Activated naive CD8-positive, alpha-beta T cell (primary cell): ENCODE measurements around the gene OR52E8.

Source experiments
- H3K27ac Mint-ChIP-seq: one replicate; pipeline ENCODE4 v1.8.0; 2021; ENCODE audit warnings: mixed read lengths
- H3K27me3 Mint-ChIP-seq: one replicate; pipeline ENCODE4 v1.8.0; 2021; ENCODE audit warnings: mixed read lengths
- H3K36me3 Mint-ChIP-seq: one replicate; pipeline ENCODE4 v1.8.0; 2021; ENCODE audit warnings: mixed read lengths
- H3K4me1 Mint-ChIP-seq: one replicate; pipeline ENCODE4 v1.8.0; 2021; ENCODE audit warnings: low read depth, mixed read lengths
- H3K4me3 Mint-ChIP-seq: one replicate; pipeline ENCODE4 v1.8.0; 2021; ENCODE audit warnings: mild to moderate bottlenecking, mixed read lengths
- H3K9me3 Mint-ChIP-seq: one replicate; pipeline ENCODE4 v1.8.0; 2021; ENCODE audit warnings: low read depth, mixed read lengths

OR52E8 gene

DNA sequence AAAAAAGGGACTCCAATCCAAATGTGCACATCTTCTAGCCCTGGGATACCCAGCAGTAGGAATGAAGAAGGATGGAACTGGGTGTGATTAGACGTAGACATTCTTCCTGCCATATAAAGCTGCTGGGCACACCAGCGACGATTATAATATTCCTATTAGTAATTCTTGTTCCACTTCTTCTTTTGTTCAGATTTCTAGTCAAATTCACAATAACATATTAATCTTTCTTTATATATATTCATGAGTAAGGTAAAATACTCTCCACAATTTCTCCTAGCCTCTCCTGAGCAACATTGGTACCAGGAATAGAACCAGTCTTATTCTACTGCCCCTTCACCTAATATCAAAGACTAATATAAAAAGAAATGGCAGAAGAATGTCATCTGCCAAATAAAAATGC lies at the start of gene OR52E8:
TSS of gene OR52E8 (minus strand) at position 101 of the 400 bp plus-strand sequence. CDS start at position 101, 0 bp downstream.
- Mint-ChIP-seq H3K36me3 (no peaks in the 10 kb centered on the region), H3K9me3 (no peaks in the 10 kb centered on the region), H3K27ac (no peak within 1 kb of the TSS), H3K4me1 (no peaks in the 10 kb centered on the region), H3K27me3 (peaks cover 8% of the 10 kb centered on the region), H3K4me3 (no peak within 1 kb of the TSS)

DNA sequence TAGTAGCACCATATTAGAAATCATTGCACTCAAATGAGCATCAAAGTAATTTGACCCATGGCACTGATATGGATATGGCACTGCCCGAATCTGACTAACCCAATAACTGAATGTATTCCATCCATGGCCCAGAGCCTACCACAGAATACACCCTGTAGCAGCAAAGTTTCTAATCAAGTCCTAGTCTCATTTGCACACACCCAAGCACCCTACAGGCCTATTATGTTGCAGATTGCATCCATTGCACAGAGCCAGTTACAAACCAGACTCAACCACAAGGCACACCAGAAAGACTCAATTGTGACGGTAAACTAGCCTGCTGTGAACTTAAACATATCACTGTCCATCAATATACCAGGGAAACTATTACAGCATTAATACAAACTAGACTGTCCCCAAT lies 42.0 kb upstream of the OR52E8 start:
- no peak overlapping the region for H3K4me3 Mint-ChIP-seq
- H3K27ac Mint-ChIP-seq, result no peak overlapping the region
- H3K4me1 Mint-ChIP-seq, result no peaks in the 10 kb centered on the region
- no peaks in the 10 kb centered on the region for H3K36me3 Mint-ChIP-seq
- H3K9me3 Mint-ChIP-seq, result no peaks in the 10 kb centered on the region
- peaks cover 2% of the 10 kb centered on the region for H3K27me3 Mint-ChIP-seq

- Mint-ChIP-seq H3K27me3 (peaks cover 5% of the 10 kb centered on the region), H3K27ac (no peak within 1 kb of the TSS), H3K4me1 (no peaks in the 10 kb centered on the region), H3K4me3 (no peak within 1 kb of the TSS), H3K36me3 (no peaks in the 10 kb centered on the region), H3K9me3 (no peaks in the 10 kb centered on the region)
Observed at GRCh38 chr11:5892908-5893307, 35.4 kb upstream of the OR52E8 start, which contains the start of gene OR52E5. OR52E5 (plus strand) TSS chr11:5893208; CDS start chr11:5900777, 7,569 bp downstream.

DNA sequence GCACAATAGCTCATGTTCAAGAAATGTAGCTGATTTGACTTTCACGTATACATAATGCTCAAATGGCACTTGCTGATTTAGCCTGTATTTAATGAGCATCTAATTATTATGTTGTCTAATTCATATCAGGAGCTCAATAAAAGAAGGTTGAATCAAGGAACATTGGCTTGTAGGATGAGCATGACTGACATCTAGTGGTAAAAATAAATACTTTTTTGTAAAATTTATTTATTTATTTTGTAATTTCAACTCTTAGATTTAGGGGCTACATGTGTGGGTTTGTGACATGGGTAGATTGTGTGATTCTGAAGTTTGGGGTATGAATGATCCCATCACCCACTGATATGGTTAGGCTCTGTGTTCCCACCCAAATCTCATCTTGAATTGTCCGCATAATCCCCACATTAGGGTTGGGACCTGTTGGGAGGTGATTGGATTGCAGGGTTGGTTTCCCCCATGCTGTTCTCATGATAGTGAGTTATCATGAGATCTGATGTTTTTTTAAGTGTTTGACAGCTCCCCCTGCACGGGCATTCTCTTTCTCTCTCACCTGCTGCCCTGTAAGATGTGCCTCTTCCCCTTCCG lies 33.8 kb upstream of the OR52E8 start:
- no peaks in the 10 kb centered on the region for H3K9me3 Mint-ChIP-seq
- no peaks in the 10 kb centered on the region for H3K4me1 Mint-ChIP-seq
- no peak overlapping the region for H3K27ac Mint-ChIP-seq
- no peak overlapping the region for H3K4me3 Mint-ChIP-seq
- peaks cover 5% of the 10 kb centered on the region for H3K27me3 Mint-ChIP-seq
- no peaks in the 10 kb centered on the region for H3K36me3 Mint-ChIP-seq

GRCh38 chr11:5887661-5888060 lies 30.2 kb upstream of the OR52E8 start:
- H3K27me3 Mint-ChIP-seq, result no peaks in the 10 kb centered on the region
- H3K36me3 Mint-ChIP-seq, result no peaks in the 10 kb centered on the region
- H3K27ac Mint-ChIP-seq, result no peak overlapping the region

DNA sequence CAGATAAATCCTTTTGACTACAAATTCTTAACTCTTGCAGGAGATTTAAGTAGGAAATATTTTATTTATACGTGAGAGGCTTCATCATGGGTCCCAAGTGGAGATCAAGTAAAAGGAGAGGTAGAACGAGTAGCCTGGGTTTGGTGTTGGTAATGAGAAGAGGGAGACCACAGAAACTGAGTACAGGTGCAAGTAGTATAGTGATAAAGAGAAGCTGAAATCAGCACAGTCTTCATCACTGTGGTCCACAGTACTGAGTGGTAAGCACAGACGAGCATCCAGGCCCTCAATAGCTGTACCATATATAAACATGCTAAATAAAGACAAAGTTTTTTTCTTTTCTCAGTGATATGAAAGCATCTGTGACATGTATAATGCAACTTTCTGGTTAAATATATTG lies 29.7 kb upstream of the OR52E8 start:
- Mint-ChIP-seq H3K9me3 (no peaks in the 10 kb centered on the region), H3K27me3 (peaks cover 1% of the 10 kb centered on the region), H3K4me1 (no peaks in the 10 kb centered on the region), H3K36me3 (no peaks in the 10 kb centered on the region), H3K4me3 (no peak overlapping the region), H3K27ac (no peak overlapping the region)

More at GRCh38 chr11:5887661-5888060, 30.2 kb upstream of the OR52E8 start:
- Mint-ChIP-seq H3K4me3 (no peak overlapping the region), H3K9me3 (no peaks in the 10 kb centered on the region), H3K4me1 (no peaks in the 10 kb centered on the region)

DNA sequence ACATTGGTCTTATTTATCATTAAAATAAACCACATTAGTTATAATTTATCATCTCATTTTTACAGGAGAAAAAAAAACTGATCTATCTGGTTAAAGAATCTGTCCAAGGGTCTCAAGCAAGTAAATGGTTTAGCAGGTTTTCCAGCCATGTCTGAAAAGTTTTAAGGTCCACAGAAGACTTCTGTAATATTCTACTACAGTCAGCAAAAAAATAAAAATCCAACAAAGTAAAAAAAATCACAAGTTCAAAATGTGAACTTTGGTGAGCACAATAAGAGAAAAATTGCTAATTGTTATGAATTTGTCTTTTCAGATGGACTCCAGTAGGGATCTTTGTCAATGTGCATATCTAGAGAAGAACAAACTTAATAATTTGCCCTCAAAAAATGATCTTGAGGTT lies 24.3 kb upstream of the OR52E8 start:
- Mint-ChIP-seq H3K27me3 (peaks cover 3% of the 10 kb centered on the region), H3K4me1 (no peaks in the 10 kb centered on the region), H3K36me3 (no peaks in the 10 kb centered on the region), H3K9me3 (no peaks in the 10 kb centered on the region), H3K4me3 (no peak overlapping the region), H3K27ac (no peak overlapping the region)

- Mint-ChIP-seq H3K27ac (no peak within 1 kb of the TSS), H3K4me1 (no peaks in the 10 kb centered on the region), H3K27me3 (peaks cover 3% of the 10 kb centered on the region), H3K36me3 (no peaks in the 10 kb centered on the region), H3K9me3 (no peaks in the 10 kb centered on the region), H3K4me3 (no peak within 1 kb of the TSS)
Observed at GRCh38 chr11:5880329-5880728, 22.8 kb upstream of the OR52E8 start, which contains the start of gene OR52E4. OR52E4 (plus strand) TSS chr11:5880629; CDS start chr11:5884293, 3,664 bp downstream.

DNA sequence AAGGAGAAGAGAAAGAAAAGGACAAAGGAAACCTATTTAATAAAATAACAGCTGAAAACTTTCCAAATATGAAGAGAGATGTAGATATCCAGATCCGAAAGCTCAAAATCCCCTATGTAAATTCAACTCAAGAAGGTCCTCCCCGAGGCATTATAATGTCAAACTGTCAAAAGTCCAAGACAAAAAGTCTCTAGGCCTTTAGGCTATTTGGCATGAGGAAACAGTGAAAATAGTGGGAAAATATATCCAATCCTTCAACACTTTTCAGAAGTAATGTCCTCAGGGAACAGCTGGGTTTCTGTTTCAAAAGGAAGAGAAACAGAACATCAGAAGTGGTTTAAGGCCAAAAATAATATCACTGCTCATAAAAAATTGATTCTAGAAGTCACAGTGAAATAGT lies 21.1 kb upstream of the OR52E8 start:
- H3K9me3 Mint-ChIP-seq, result no peaks in the 10 kb centered on the region
- no peaks in the 10 kb centered on the region for H3K36me3 Mint-ChIP-seq
- H3K27me3 Mint-ChIP-seq, result peaks cover 3% of the 10 kb centered on the region
- no peak overlapping the region for H3K27ac Mint-ChIP-seq
- H3K4me1 Mint-ChIP-seq, result no peaks in the 10 kb centered on the region
- no peak overlapping the region for H3K4me3 Mint-ChIP-seq

DNA sequence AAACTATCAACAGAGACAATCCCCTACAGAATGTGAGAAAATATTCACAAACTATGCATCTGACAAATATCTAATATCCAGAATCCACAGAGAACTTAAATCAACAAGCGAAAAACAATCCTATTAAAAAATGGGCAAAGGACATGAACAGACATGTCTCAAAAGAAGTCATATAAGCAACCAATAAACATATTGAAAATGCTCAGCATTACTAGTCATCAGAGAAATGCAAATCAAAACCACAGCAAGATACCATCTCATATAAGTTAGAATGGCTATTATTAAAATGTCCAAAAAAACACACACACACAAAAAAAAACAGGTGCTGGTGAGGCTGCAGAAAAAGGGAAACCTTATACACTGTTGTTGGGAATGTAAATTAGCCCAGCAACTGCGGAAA lies 8.3 kb upstream of the OR52E8 start:
- Mint-ChIP-seq H3K27ac (no peak overlapping the region), H3K27me3 (peaks cover 14% of the 10 kb centered on the region), H3K9me3 (peaks cover 5% of the 10 kb centered on the region), H3K36me3 (no peaks in the 10 kb centered on the region), H3K4me1 (no peaks in the 10 kb centered on the region), H3K4me3 (no peak overlapping the region)

- no peak overlapping the region for H3K4me3 Mint-ChIP-seq
- H3K27ac Mint-ChIP-seq, result no peak overlapping the region
- H3K27me3 Mint-ChIP-seq, result peaks cover 11% of the 10 kb centered on the region
- no peaks in the 10 kb centered on the region for H3K9me3 Mint-ChIP-seq
- H3K36me3 Mint-ChIP-seq, result no peaks in the 10 kb centered on the region
- H3K4me1 Mint-ChIP-seq, result no peaks in the 10 kb centered on the region
Observed at GRCh38 chr11:5851002-5851401, 6.5 kb downstream of the OR52E8 start.

- no peak overlapping the region for H3K27ac Mint-ChIP-seq
- peaks cover 7% of the 10 kb centered on the region for H3K27me3 Mint-ChIP-seq
- no peaks in the 10 kb centered on the region for H3K9me3 Mint-ChIP-seq
- no peaks in the 10 kb centered on the region for H3K4me1 Mint-ChIP-seq
- H3K4me3 Mint-ChIP-seq, result no peak overlapping the region
- H3K36me3 Mint-ChIP-seq, result no peaks in the 10 kb centered on the region
Observed at GRCh38 chr11:5847711-5848110, 9.8 kb downstream of the OR52E8 start.

DNA sequence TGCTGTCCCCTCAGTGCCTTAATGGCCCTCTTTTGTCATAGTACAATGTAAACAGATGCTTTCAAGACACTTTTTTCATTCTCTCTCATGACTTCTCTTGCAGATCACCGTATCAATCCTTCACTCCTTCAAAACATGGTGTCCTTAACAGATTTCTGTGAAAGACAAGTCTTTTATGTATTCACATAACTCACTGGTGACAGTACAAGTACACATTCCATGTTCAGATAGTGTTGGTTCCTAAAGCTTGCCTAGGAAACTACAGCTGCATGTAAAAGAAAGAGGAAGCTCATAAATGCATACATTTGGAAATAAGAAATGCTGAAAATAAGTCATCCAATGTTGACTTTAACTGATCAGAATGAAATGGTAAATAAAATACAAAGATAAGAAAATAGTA lies 10.8 kb downstream of the OR52E8 start:
- H3K27me3 Mint-ChIP-seq, result peaks cover 7% of the 10 kb centered on the region
- H3K4me1 Mint-ChIP-seq, result no peaks in the 10 kb centered on the region
- no peaks in the 10 kb centered on the region for H3K9me3 Mint-ChIP-seq
- no peaks in the 10 kb centered on the region for H3K36me3 Mint-ChIP-seq
- H3K27ac Mint-ChIP-seq, result no peak overlapping the region
- no peak overlapping the region for H3K4me3 Mint-ChIP-seq

DNA sequence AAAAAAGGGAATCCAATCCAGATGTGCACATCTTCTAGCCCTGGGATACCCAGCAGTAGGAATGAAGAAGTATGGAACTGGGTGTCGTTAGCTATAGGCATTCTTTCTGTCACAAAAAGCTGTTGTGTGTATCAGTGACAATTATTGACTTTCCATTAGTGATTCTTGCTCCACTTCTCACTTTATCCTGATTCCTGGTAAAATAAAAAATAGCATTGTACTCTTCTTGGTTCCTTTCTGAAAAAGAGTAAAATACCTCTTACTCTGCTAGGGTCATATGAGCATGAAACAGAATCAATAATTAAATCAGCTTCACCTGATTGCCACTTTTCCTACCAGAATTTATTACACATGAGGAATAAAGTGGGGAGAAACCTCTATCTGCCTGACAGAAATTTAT lies 15.7 kb downstream of the OR52E8 start, which contains the start of gene OR52E6:
TSS of gene OR52E6 (minus strand) at position 101 of the 400 bp plus-strand sequence. CDS start at position 101, 0 bp downstream.
- Mint-ChIP-seq H3K4me3 (no peak within 1 kb of the TSS), H3K36me3 (no peaks in the 10 kb centered on the region), H3K27ac (no peak within 1 kb of the TSS), H3K9me3 (no peaks in the 10 kb centered on the region), H3K27me3 (peaks cover 29% of the 10 kb centered on the region), H3K4me1 (no peaks in the 10 kb centered on the region)

- Mint-ChIP-seq H3K9me3 (no peaks in the 10 kb centered on the region), H3K36me3 (no peaks in the 10 kb centered on the region), H3K4me1 (no peaks in the 10 kb centered on the region), H3K27ac (no peak overlapping the region), H3K4me3 (no peak overlapping the region), H3K27me3 (peaks cover 31% of the 10 kb centered on the region)
Observed at GRCh38 chr11:5837695-5838094, 19.8 kb downstream of the OR52E8 start.

DNA sequence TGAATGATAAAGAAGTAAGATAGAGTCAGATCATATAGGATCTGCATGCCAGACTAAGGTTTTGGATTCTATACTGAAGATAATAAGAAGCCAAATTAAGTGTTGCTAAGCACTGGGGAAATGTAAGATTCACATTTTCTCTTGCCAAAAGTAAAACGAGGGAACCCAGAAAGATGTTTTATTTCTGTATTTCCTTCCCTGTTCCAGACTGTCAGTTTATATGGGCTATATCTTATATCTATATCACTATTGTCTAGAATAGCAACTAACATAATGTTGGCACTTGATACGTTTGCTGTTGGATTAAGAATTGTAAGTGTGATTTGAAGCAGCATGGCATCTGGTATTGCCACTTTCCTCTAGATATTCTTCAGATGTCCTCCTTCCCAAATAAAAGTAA lies 24.0 kb downstream of the OR52E8 start:
- no peak overlapping the region for H3K4me3 Mint-ChIP-seq
- H3K27ac Mint-ChIP-seq, result no peak overlapping the region
- H3K27me3 Mint-ChIP-seq, result peaks cover 23% of the 10 kb centered on the region
- no peaks in the 10 kb centered on the region for H3K36me3 Mint-ChIP-seq
- no peaks in the 10 kb centered on the region for H3K9me3 Mint-ChIP-seq
- H3K4me1 Mint-ChIP-seq, result no peaks in the 10 kb centered on the region
